ENCODE data around the gene MDFI.
"Not testable (repeated sequence)": the region's sequence is repeated elsewhere in the genome, so short reads cannot be mapped to it uniquely, and the experiment has no call there.

Gene MDFI

GRCh38 chr6:41618598-41618997 is 19.7 kb upstream of the MDFI start:
- H3K27ac ChIP-seq, result no peak overlapping the region
- TF ChIP-seq ZFX (IDR thresholded peaks at IDR 0.05; ENCODE audit: borderline replicate concordance), result no peak
- TF ChIP-seq, protein P1, sequence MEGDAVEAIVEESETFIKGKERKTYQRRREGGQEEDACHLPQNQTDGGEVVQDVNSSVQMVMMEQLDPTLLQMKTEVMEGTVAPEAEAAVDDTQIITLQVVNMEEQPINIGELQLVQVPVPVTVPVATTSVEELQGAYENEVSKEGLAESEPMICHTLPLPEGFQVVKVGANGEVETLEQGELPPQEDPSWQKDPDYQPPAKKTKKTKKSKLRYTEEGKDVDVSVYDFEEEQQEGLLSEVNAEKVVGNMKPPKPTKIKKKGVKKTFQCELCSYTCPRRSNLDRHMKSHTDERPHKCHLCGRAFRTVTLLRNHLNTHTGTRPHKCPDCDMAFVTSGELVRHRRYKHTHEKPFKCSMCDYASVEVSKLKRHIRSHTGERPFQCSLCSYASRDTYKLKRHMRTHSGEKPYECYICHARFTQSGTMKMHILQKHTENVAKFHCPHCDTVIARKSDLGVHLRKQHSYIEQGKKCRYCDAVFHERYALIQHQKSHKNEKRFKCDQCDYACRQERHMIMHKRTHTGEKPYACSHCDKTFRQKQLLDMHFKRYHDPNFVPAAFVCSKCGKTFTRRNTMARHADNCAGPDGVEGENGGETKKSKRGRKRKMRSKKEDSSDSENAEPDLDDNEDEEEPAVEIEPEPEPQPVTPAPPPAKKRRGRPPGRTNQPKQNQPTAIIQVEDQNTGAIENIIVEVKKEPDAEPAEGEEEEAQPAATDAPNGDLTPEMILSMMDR (IDR thresholded peaks at IDR 0.05), result no peak

DNA sequence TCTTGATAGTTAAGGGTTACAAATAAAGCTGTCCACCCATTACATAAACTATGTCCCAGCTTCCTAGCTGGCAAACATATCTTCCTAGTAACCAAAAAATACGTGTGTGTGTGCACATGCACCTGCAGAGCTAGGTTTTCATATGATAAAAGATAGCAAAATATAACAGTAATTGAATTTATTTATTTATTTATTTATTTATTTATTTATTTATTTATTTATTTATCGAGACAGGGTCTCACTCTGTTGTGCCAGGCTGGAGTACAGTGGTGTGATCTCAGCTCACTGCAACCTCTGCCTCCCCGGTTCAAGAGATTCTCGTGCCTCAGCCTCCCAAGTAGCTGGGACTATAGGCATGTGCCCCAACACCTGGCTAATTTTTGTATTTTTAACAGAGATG is 19.1 kb upstream of the MDFI start:
- not testable (repeated sequence) for H3K27ac ChIP-seq

DNA sequence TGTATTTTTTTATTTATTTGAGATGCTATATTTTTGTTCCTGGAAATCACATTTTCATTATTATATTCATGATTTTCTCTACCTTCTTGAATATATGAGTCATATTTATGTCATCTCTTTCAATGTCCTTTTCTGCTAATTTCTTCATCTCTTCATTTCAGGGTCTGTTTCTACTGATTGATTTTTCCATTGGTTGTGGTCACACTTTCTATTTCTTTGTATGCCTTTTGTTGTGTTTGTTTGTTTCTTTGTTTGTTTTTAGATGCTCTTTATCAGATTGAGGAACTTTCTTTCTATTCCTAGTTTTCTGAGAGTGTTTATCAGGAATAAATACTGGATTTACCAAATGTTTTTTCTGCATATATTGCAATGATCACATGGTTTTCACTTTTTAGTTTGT is 16.9 kb upstream of the MDFI start:
- TF ChIP-seq, protein P1 (IDR thresholded peaks at IDR 0.05), result no peak
- TF ChIP-seq ZFX (IDR thresholded peaks at IDR 0.05; ENCODE audit: borderline replicate concordance), result no peak

DNA sequence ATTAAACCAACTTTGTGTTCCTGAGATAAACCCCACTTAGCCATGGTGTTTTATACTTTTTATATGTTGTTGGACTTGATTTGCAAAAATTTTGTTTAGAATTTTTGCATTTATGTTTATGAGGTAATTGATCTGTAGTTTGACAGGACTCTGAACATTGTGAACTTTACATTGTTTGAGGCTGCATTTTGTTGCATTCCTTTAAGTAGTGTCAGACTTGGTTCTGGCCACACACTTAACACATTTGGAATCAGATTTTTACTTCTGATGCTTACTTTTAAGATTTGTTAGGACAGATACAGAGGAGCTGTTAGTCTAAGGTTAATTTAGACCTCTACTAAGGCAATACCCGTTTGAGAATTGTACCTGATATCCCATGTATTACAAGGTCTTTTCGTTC is 16.5 kb upstream of the MDFI start:
- TF ChIP-seq, protein P1 (IDR thresholded peaks at IDR 0.05), result no peak
- TF ChIP-seq ZFX (IDR thresholded peaks at IDR 0.05; ENCODE audit: borderline replicate concordance), result no peak
- H3K27ac ChIP-seq, result no peak overlapping the region

More for the DNA sequence above, 16.9 kb upstream of the MDFI start:
- no peak overlapping the region for H3K27ac ChIP-seq

- no peak overlapping the region for H3K27ac ChIP-seq
- no peak for TF ChIP-seq ZFX (IDR thresholded peaks at IDR 0.05; ENCODE audit: borderline replicate concordance)
- TF ChIP-seq, protein P1 (IDR thresholded peaks at IDR 0.05), result no peak
Measured at GRCh38 chr6:41622206-41622988, 15.9 kb upstream of the MDFI start.

GRCh38 chr6:41623330-41623729 is 14.9 kb upstream of the MDFI start:
- TF ChIP-seq, protein P1 (IDR thresholded peaks at IDR 0.05), result no peak
- no peak for TF ChIP-seq ZFX (IDR thresholded peaks at IDR 0.05; ENCODE audit: borderline replicate concordance)
- no peak overlapping the region for H3K27ac ChIP-seq

DNA sequence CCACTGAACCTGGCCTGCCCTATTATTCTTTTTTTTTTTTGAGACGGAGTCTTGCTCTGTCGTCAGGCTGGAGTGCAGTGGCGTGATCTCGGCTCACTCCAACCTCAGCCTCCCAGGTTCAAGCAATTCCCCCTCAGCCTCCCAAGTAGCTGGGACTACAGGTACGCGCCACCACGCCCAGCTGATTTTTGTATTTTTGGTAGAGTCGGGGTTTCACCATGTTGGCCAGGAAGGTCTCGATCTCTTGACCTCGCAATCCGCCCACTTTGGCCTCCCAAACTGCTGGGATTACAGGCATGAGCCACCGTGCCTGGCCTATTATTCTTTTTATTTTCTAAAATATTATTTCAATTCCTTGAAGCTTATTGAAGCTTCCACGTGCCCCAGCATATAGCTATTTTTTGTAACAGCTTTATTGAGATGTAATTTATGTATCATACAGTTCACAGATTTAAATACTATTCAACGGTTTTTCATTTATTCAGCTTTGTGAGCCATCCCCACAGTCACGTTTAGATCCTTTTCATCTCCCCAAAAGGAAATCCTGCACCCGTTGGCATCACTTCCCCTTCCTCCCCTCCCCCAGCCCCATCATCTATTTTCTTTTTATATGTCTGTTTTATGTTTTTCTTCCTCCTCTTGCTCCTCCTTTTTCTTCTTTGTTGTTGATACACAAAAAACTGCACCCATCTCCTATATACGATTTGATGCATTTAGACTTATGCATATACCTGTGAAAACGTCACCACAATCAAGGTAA is 13.5 kb upstream of the MDFI start:
- no peak overlapping the region for H3K27ac ChIP-seq
- TF ChIP-seq, protein P1 (IDR thresholded peaks at IDR 0.05), result no peak
- TF ChIP-seq ZFX (IDR thresholded peaks at IDR 0.05; ENCODE audit: borderline replicate concordance), result no peak
